ENCODE data around the gene BCR.

Gene BCR

GRCh38 chr22:23277583-23278295 is 97.4 kb downstream of the BCR start:
- DNase-seq: no peak

- peak in 1 of 4 experiments; percentile 11 for DNase-seq
Measured at GRCh38 chr22:23278883-23279675, 98.8 kb downstream of the BCR start.

GRCh38 chr22:23279781-23280180 is 99.5 kb downstream of the BCR start:
- peak; percentile 29 to 58 (median 52) for DNase-seq

- no peak for DNase-seq
Measured at GRCh38 chr22:23280356-23281052, 100.2 kb downstream of the BCR start.

- DNase-seq: no peak
Measured at GRCh38 chr22:23281053-23281405, 100.7 kb downstream of the BCR start.

- peak; percentile 78 to 89 (median 84) for DNase-seq
Measured at GRCh38 chr22:23281406-23282088, 101.2 kb downstream of the BCR start.

GRCh38 chr22:23282089-23282501 is 101.8 kb downstream of the BCR start:
- peak; percentile 13 to 65 (median 42) for DNase-seq

GRCh38 chr22:23282516-23282915 is 102.2 kb downstream of the BCR start:
- DNase-seq: no peak

GRCh38 chr22:23282986-23283385 is 102.7 kb downstream of the BCR start:
- DNase-seq: no peak

- DNase-seq: no peak
Measured at GRCh38 chr22:23283591-23284503, 103.5 kb downstream of the BCR start.

GRCh38 chr22:23284504-23285033 is 104.3 kb downstream of the BCR start:
- DNase-seq: no peak

- DNase-seq: no peak
Measured at GRCh38 chr22:23285236-23285635, 104.9 kb downstream of the BCR start.

- DNase-seq: no peak
Measured at GRCh38 chr22:23285734-23286133, 105.4 kb downstream of the BCR start.

- DNase-seq: no peak
Measured at GRCh38 chr22:23286296-23286695, 106.0 kb downstream of the BCR start.

- no peak for DNase-seq
Measured at GRCh38 chr22:23287136-23288095, 107.1 kb downstream of the BCR start.

GRCh38 chr22:23288301-23289129 is 108.2 kb downstream of the BCR start:
- DNase-seq: no peak

- DNase-seq: no peak
Measured at GRCh38 chr22:23289130-23289503, 108.8 kb downstream of the BCR start.

GRCh38 chr22:23289851-23290724 is 109.8 kb downstream of the BCR start:
- peak; percentile 60 to 79 (median 64) for DNase-seq

Data from suppressor macrophage (primary cell).